Body of pancreas (tissue), 4 donors: ENCODE data around the gene RAVER1.

Experiments used
- CTCF ChIP-seq, 7 experiments: fragments of 450-650 bp in 4 of 7; fragments of 200-600 bp in 3 of 7; sonication (generic) in 3 of 7; IDR thresholded peaks; one replicate each; pipeline ENCODE4 v1.5.1; 2016 to 2019; ENCODE audit warnings: antibody characterized with exemption in 7 of 7
- POLR2A ChIP-seq, 3 donors: fragments of 450-650 bp; IDR thresholded peaks; one replicate each; pipeline ENCODE4 v1.6.1; 2016; ENCODE audit warnings: antibody characterized with exemption in 3 of 3, mild to moderate bottlenecking in 2 of 3

DNA sequence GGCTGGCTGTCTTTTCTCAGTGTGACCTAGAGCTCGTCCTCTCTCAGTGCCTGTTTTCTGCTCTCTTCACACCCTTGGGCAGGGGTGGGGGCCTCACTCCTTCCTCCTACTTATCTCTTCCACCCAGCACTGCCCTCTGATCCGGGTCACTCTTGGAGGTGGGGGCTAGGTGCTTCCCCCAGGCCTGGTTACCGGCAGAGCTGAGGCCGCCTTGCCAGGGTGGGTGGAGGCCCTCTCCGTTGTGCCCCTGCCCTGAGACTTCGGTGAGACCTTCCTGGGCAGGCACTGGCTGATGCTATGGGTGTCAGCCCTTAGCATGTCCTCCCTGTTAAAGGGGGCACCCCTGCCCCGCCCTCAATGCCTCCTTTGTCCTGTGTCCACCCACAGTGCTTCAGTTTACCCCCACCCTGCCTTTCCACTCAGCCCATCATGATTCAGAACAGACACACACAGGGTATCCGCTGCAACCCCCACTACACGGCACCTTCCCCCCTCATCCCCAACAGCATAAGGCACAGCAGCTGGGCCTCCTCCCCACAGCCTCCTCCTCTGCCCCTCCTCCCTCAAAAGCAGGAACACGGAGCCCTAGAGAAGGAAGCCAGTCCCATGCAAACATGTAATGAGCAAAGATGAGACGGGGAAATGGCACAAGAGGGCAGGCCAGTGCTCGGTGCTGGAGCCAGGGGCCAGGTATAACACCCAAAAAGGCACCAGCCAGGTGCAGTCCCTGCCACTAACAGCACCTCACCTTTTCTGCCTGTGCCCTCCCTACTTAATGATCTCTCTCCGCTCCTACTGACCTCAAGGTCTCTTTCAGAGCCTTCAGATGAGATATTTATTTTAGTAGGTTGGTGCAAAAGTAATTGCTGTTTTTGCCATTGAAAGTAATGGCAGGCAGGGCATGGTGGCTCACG lies 33.5 kb downstream of the RAVER1 start:
- no peak for TF ChIP-seq POLR2A (IDR thresholded peaks at IDR 0.05)
- no peak for TF ChIP-seq CTCF (IDR thresholded peaks at IDR 0.05)
